Nephron (organoid): ENCODE measurements around the gene ITGA11.

ENCODE experiments used
- H3K27ac Mint-ChIP-seq, 3 experiments: 2 replicates each; pipeline ENCODE4 v1.8.0; 2020; ENCODE audit warnings: mixed read lengths in 3 of 3, mild to moderate bottlenecking in 2 of 3, moderate library complexity in 1 of 3
- H3K27me3 Mint-ChIP-seq: 2 replicates; pipeline ENCODE4 v1.8.0; 2021; ENCODE audit warnings: low read depth, mild to moderate bottlenecking, moderate library complexity, mixed read lengths
- H3K36me3 Mint-ChIP-seq: 2 replicates; pipeline ENCODE4 v1.8.0; 2020; ENCODE audit warnings: low read depth, mixed read lengths
- H3K4me1 Mint-ChIP-seq: 2 replicates; pipeline ENCODE4 v1.8.0; 2020; ENCODE audit warnings: mixed read lengths
- H3K4me3 Mint-ChIP-seq, 3 experiments: 2 replicates each; pipeline ENCODE4 v1.8.0; 2020; ENCODE audit warnings: mild to moderate bottlenecking in 3 of 3, mixed read lengths in 3 of 3, moderate library complexity in 2 of 3
- H3K9me3 Mint-ChIP-seq: 2 replicates; pipeline ENCODE4 v1.8.0; 2020; ENCODE audit warnings: mixed read lengths
- CTCF ChIP-seq, 3 experiments: fragments of 200-600 bp; sonication (generic); IDR thresholded peaks; one replicate each; pipeline ENCODE4 v1.5.0; 2021; ENCODE audit warnings: antibody characterized with exemption in 3 of 3; ENCODE audit not compliant: unreplicated experiment in 3 of 3

ITGA11 gene

GRCh38 chr15:68368731-68369435 is 63.1 kb downstream of the ITGA11 start:
- Mint-ChIP-seq H3K9me3 (no peaks in the 10 kb centered on the region), H3K4me3 (no peak overlapping the region), H3K36me3 (no peaks in the 10 kb centered on the region)

GRCh38 chr15:68367992-68368391 is 64.0 kb downstream of the ITGA11 start:
- H3K4me1 Mint-ChIP-seq = peaks cover 35% of the 10 kb centered on the region
- no peak for TF ChIP-seq CTCF (IDR thresholded peaks at IDR 0.05; ENCODE audit: unreplicated experiment in 3 of 3)
- H3K27ac Mint-ChIP-seq = peak overlapping the region; percentile 13 to 35 (median 28)
- peaks cover 18% of the 10 kb centered on the region for H3K27me3 Mint-ChIP-seq
- no peaks in the 10 kb centered on the region for H3K36me3 Mint-ChIP-seq
- H3K4me3 Mint-ChIP-seq = no peak overlapping the region
- H3K9me3 Mint-ChIP-seq = no peaks in the 10 kb centered on the region

More at GRCh38 chr15:68368731-68369435, 63.1 kb downstream of the ITGA11 start:
- H3K4me1 Mint-ChIP-seq = peaks cover 35% of the 10 kb centered on the region
- TF ChIP-seq CTCF (IDR thresholded peaks at IDR 0.05; ENCODE audit: unreplicated experiment in 3 of 3) = no peak
- H3K27ac Mint-ChIP-seq = peak overlapping the region; percentile 13 to 35 (median 28)
- peaks cover 18% of the 10 kb centered on the region for H3K27me3 Mint-ChIP-seq

- H3K9me3 Mint-ChIP-seq = no peaks in the 10 kb centered on the region
- peaks cover 18% of the 10 kb centered on the region for H3K27me3 Mint-ChIP-seq
- H3K4me1 Mint-ChIP-seq = peaks cover 35% of the 10 kb centered on the region
- no peak for TF ChIP-seq CTCF (IDR thresholded peaks at IDR 0.05; ENCODE audit: unreplicated experiment in 3 of 3)
- no peak overlapping the region for H3K4me3 Mint-ChIP-seq
- no peak overlapping the region for H3K27ac Mint-ChIP-seq
- no peaks in the 10 kb centered on the region for H3K36me3 Mint-ChIP-seq
Observed at GRCh38 chr15:68367226-68367625, 64.7 kb downstream of the ITGA11 start.

GRCh38 chr15:68366314-68366713 is 65.6 kb downstream of the ITGA11 start:
- Mint-ChIP-seq H3K36me3 (no peaks in the 10 kb centered on the region), H3K4me3 (no peak overlapping the region), H3K27me3 (peaks cover 18% of the 10 kb centered on the region), H3K27ac (no peak overlapping the region), H3K9me3 (no peaks in the 10 kb centered on the region), H3K4me1 (peaks cover 35% of the 10 kb centered on the region)
- TF ChIP-seq CTCF (IDR thresholded peaks at IDR 0.05; ENCODE audit: unreplicated experiment in 3 of 3) = no peak

GRCh38 chr15:68365770-68366169 is 66.2 kb downstream of the ITGA11 start:
- Mint-ChIP-seq H3K9me3 (no peaks in the 10 kb centered on the region), H3K27ac (no peak overlapping the region), H3K4me1 (peaks cover 34% of the 10 kb centered on the region), H3K27me3 (peaks cover 18% of the 10 kb centered on the region), H3K4me3 (no peak overlapping the region), H3K36me3 (no peaks in the 10 kb centered on the region)
- TF ChIP-seq CTCF (IDR thresholded peaks at IDR 0.05; ENCODE audit: unreplicated experiment in 3 of 3) = no peak
